Stimulated activated CD4-positive, alpha-beta T cell treated with anti-CD3 and anti-CD28 coated beads, Interleukin-1b, Interleukin-23, amount 100 ng/mL, for 24 hours (primary cell): ENCODE results near the gene KAT6B.
"Not testable (repeated sequence)": the region's sequence is repeated elsewhere in the genome, so short reads cannot be mapped to it uniquely, and the experiment has no call there.

Experiments
- DNase-seq, 4 experiments: peaks; one replicate each; pipeline ENCODE4 v3.0.0-alpha.2; 2020; ENCODE audit warnings: low read depth in 4 of 4, low spot score in 1 of 4

Gene KAT6B

DNA sequence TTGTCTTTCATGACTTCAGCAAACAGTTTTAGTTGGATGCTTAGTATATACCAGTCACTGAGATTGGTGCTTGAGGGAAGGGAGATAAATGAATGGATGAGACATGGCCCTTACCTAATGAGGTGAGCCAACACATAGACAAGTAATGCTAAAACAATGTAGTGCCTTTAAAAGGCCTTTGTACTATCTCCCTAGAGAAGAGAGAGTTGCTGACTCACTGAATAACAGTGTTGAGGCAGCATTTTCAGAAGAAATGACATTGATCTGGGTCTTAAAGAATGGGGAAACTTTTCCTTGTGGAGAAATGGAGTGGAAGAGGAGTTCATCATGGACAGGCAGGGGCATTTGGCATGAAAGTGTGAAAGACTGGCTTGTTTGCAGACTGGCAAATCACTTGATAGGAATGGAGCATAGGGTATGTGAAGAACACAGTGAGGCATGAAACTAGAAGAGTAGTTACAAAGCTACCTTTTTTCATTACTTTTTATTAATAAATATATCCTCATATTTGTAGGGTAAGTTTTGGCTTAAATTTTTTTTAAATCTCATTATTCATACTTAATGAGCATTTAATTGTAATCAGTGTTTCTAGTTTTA lies 91.2 kb downstream of the KAT6B start:
- no peak for DNase-seq

- no peak for DNase-seq
These were observed 93.3 kb downstream of the KAT6B start for GRCh38 chr10:74919671-74920070.

DNA sequence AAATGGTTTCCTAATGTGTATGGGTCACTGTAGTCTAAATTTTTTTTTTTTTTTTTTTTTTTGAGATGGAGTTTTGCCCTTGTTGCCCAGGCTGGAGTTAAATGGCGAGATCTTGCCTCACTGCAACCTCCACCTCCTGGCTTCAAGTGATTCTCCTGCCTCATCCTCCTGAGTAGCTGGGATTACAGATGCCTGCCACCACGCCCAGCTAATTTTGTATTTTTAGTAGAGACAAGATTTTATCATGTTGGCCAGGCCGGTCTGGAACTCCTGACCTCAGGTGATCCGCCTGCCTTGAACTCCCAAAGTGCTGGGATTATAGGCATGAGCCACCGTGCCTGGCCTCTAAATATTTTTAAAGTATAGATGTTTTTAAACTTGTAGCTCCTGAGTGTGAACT lies 94.7 kb downstream of the KAT6B start:
- DNase-seq = not testable (repeated sequence)

- DNase-seq = no peak
These were observed 95.3 kb downstream of the KAT6B start for GRCh38 chr10:74921744-74922143.

DNA sequence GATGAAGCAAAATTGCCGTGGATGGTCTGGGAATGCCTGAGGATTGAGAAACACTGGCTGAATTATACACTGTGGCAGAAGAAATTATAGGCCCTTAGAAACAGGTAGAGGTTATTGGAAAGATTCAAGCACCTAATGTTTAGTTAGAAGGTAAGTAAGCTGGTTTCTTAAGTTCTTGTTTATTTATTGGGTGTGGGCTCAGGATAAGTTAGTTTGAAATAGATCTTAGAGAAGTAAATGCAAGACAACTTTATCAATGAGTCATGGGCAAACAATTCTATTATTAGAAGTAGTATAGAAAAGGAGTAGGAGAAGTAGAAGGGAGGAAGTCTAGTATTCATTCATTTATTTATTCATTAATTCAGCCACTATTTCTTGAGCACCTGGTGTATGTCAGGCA lies 96.5 kb downstream of the KAT6B start:
- no peak for DNase-seq

- no peak for DNase-seq
These were observed 97.2 kb downstream of the KAT6B start for GRCh38 chr10:74923556-74923955.

DNA sequence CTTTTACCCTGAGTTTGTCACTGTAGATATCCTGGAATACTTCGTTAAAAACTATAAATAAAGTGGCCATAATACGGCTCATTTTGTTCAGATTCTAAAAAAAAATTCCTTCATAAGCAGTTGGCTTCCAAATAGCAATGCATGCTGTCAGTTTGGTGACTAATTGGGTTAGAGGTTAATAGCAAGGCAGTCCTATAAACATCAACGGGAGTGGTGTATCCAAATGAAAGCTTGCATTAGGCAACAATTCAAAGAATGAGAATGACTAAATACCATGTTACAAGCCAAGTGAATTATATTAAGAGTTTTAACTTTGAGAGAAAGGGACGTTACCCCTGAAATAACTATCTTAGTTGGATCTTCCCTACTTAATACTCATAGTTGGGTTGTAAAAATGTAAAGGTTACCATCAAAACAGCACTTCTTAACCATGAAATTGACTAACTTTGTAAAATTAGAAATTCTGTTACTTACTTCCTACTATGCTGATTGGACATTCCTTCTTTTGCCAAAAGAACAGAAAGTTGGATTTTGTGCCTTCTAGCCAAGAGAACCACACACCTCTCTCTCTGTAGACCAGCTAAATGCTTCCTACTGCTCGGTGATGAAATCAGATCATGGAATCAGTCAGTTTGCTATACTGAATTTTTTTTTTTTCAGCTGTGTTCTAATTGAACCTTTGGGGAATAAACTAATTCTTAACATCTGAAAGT lies 98.0 kb downstream of the KAT6B start:
- DNase-seq = no peak

- DNase-seq = no peak
These were observed 98.9 kb downstream of the KAT6B start for GRCh38 chr10:74925291-74925690.

GRCh38 chr10:74925708-74926107 lies 99.3 kb downstream of the KAT6B start:
- no peak for DNase-seq

GRCh38 chr10:74926791-74927585 lies 100.6 kb downstream of the KAT6B start:
- DNase-seq = no peak

GRCh38 chr10:74927701-74928100 lies 101.3 kb downstream of the KAT6B start:
- DNase-seq = no peak

DNA sequence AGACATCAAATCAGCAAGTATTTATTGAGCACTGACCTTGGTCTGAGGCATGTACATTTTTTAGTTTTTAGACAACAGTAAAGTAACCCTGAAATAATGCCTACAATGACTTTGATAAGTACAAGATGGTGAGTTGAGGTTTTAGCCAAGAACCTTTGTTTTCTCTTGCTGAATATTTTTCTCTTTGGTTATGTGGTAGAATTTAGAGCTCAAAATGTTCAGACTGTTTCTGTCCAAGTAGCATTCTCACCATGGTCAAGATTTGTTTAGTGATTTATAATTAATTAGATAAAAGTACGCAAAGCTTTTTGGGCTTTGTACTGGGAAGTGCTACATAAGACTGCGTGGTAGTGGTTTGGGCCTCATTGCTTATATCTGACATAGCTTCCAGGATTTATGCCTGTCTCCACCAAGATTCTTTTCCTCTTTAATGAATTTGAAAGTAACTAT lies 102.4 kb downstream of the KAT6B start:
- no peak for DNase-seq

- no peak for DNase-seq
These were observed 102.8 kb downstream of the KAT6B start for GRCh38 chr10:74929197-74929596.

DNA sequence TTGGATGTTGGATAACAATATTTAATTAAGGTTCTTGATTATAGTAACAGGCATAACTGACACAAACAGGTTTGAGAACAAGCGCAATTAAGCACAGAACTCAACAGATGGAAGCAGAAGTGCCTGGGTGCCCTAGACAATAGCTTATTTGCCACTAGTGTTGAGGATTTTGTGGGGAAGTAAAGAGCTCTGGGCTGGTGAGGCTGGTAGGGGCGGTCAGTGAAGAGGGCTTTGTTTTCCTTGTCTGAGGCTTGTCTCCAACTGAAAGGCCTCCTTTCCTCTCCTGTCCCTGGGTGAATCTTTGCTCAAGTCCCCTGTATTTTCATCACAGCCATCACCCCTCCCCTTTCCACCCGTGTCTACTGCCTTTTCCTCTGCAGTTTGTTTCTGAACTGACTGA lies 104.6 kb downstream of the KAT6B start:
- DNase-seq = no peak

DNA sequence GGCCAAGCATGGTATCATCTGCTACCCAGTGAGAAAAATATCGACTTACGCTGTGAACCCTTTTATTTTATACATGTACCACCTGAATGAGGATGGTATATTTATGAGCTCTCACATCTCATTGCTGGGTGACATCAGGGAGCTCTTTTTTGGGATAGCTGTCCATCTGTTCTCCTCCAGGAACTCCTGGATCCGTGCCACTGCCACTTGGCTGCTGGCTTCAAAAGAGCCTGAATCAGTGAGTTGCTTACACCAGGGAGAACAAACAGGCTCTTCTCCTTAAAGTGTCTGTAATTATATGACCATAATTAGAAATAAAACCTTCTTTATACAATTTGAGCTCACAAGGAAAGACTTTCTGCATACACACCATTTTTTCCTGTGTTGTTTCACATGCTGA lies 106.2 kb downstream of the KAT6B start:
- DNase-seq = no peak

DNA sequence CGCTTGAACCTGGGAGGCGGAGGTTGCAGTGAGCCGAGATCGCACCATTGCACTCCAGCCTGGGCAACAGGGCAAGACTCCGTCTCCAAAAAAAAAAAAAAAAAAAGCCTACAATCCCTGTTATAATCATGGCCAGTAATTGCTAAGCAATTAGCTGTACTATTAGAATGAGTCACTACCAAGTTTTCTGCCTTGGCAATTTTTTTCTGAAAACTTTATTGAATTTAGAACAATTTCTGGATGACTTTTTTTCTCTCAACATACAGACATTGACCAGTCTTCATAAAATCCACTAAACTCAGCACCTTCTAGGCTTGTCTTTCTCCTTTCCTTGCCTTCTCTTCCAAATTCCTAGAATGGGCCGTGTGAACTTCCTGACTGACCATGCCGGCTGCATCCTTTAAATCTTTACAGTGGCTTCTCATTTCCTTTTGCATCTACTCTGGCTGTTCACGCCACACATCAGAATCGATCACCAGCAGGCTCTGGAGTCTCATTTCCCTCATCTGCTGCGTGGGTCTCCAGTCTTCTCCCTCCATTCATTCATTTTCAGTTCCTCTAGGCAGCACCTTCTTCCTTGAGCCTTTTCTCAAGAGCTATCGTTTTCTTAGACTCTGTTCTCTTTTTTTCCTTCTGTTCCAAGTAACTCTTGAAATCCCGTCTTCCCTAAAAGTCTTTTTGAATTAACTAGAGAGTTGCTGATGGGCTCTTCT lies 107.9 kb downstream of the KAT6B start:
- DNase-seq = no peak

DNA sequence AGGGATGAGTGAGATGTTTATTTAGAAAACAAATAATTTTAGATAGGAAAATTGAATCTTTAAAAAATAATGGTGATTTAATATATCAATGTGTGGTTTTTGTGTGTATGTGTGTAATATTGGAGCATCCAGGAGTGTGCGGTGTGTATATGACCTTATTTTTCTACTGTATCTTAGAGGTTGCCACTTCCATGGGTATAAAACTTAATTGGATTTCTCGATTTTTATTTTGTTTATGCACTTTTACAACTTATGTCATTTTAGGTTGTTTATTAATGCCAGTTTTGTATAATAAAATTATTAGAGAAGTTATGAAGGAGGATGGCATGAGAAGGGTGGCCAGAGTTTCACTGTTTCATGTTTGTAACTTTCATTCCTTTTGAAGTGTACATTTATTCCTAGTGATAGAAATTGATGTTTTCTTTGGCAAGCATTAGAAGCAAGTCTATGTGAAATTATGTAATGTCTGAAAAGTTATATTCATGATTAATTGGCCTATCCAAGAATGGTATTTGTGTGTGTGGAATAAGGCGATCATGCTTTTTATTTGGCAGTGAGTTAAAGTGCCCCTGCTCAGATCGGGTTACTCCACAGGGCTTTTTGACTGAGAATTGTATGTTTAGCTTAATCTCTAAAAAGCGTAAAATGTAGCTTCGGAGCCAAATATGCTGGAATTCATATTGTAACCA lies 110.3 kb downstream of the KAT6B start:
- no peak for DNase-seq

GRCh38 chr10:74937266-74937856 lies 111.0 kb downstream of the KAT6B start:
- DNase-seq = no peak

DNA sequence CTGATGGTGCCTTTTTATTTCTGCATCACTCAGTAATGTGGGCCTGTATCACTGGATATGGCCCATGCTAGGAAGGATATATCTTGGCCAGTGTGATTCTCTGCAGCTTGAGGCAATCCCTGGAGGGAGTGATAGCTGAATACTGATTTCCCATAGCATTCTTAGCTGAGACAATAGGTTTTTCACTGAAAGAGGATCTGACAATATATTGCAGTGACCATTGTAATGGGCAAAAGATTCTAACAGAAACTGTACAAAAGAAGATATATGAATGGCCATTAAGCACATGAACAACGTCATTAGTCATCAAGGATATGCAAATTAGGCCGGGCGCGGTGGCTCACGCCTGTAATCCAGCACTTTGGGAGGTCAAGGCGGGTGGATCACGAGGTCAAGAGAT lies 117.8 kb downstream of the KAT6B start:
- no peak for DNase-seq

DNA sequence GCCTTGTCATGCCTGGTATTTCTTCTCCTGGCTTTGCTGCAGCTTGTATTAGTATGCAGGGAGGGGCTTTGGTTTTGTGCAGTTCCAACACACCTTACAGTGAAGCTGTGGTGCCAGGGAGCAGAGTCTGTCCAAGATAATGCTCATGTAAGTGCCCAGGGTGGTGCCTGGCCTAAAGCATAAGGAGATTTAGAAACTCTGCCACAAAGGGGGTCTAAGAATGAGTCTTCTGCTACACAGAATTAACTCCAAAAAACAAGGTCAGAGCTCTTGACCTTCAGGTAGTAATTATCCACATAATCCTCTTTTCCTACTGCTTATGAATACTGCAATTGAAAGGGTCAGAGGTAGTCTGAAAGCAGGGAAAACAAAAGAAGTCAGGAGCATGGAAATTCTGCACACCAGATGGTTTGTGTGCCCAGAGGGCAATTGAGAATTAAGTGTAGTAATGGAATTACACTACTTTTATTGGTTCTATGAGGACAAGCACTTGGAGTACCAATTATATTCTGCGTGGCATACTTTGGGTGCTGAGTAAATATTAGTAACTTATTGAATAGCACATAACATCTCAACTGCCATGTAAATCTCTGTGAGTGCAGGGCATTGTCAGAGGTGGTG lies 121.5 kb downstream of the KAT6B start:
- no peak for DNase-seq
